GM18867 (cell line): ENCODE data around the gene MCC.

Source experiments
- ATAC-seq: cut with Tn5 transposase; IDR thresholded peaks from one replicate; pipeline ENCODE4 v1.9.1; 2021; ENCODE audit warnings: mild to moderate bottlenecking, moderate library complexity; ENCODE audit not compliant: unreplicated experiment

Gene MCC

DNA sequence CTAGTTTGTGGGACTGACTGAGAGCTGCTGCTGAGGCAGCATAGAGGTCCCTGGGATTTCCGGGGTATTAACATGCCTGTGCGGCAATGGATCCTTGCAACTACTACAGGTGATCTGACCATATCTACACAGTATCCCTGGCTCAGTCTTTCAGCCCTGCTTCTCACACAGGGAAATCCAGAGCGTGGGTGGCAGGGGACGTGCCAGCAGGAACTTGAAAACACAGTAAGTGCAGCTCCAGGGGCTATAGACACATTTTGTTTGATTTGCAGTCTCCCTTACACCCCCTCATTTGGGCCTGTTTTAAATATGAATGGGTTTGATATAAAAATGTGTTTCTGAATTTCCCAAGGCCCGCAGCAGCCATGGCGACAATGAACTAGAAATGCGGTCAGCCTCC lies 302.2 kb downstream of the MCC start:
- no peak for ATAC-seq

- no peak for ATAC-seq
Measured at GRCh38 chr5:113183694-113184093, 304.6 kb downstream of the MCC start.

GRCh38 chr5:113182658-113183344 lies 305.5 kb downstream of the MCC start:
- ATAC-seq: no peak

- ATAC-seq: no peak
Measured at GRCh38 chr5:113181853-113182490, 306.3 kb downstream of the MCC start.

- ATAC-seq: no peak
Measured at GRCh38 chr5:113181409-113181808, 306.8 kb downstream of the MCC start.

DNA sequence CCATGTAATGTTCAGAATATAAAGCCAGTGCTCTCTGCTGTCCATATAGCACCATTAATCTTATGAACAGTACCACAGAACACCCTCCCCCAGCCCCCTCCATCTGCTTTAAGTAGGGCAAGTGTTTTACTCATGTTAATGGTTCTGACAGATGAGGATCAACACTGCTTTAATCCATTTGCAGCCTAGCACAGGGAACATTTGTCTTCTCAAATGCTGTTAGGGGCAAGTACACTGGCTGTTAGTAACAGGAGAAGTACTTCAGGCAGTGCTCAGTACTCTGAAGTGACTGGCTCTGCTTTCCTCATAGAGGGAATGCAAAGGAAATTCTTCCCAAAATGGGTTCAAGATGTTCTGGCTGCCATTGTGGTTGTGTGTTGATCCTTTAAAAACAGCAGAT lies 309.1 kb downstream of the MCC start:
- no peak for ATAC-seq

GRCh38 chr5:113178073-113178779 lies 310.0 kb downstream of the MCC start:
- no peak for ATAC-seq

- no peak for ATAC-seq
Measured at GRCh38 chr5:113177225-113177624, 311.0 kb downstream of the MCC start.

DNA sequence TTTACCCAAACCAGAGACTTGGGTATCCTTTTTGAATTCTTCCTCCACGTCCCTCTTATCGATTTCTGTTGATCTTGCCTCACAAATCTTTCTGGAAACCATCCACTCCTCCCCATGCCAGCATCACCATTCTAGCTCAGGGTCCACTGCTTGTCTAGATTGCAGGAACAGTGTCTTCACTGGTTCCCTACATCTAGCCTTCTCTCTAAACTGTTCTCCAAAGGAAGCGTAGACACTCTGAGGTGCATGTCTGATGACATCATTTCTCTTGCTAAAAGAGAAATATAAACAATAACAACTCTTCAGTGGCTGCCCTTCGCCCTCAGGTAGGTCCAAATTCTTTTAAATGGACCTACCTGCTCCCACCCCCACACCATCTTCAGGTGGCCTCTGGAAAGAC lies 311.5 kb downstream of the MCC start:
- no peak for ATAC-seq

- no peak for ATAC-seq
Measured at GRCh38 chr5:113176196-113176595, 312.1 kb downstream of the MCC start.

GRCh38 chr5:113172231-113172826 lies 315.9 kb downstream of the MCC start:
- peak; percentile 95 for ATAC-seq

- no peak for ATAC-seq
Measured at GRCh38 chr5:113171520-113171919, 316.7 kb downstream of the MCC start.

- no peak for ATAC-seq
Measured at GRCh38 chr5:113170707-113171106, 317.5 kb downstream of the MCC start.

- ATAC-seq: no peak
Measured at GRCh38 chr5:113169720-113170119, 318.5 kb downstream of the MCC start.

DNA sequence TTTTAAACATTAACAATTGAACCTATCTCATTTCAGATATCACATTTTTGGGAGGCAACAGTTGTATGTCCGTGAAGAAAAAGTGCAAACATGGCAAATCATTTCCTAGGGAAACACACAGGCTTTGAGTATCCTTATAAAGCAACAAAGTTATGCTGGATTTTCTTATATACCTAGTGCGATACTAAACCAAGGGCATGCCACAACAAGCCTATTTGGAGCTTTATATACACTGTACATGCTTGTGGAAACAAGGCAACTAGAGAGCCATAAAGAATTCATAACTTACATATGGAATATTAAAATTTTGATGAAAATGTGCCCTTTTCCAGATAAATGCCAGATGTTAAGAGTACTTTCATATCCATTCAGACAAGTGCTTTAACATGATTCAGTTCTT lies 320.3 kb downstream of the MCC start:
- no peak for ATAC-seq

DNA sequence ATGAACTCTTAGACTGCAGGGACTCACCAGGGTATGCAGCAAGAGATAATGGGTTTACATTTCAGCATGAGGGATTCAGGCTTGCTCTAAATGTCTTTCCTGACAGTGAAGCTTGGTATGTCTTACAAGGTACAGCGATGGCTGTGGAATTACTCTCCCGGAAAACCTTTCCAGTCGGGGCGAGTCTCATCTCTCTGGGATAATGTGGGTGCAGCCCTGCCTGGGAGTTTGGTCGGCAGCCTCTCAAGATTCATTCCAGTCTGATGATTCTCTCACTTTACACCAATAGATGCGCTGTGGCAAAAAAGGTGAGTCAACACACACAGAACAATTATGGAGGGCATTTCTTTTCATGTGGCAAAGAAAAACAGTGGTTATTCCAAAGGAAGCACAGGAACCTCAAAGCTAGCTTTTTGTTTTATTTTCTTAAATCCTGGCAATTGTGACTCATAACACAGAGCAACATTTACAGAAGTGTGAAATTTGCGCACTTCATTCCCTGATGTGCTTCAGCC lies 321.3 kb downstream of the MCC start:
- no peak for ATAC-seq

DNA sequence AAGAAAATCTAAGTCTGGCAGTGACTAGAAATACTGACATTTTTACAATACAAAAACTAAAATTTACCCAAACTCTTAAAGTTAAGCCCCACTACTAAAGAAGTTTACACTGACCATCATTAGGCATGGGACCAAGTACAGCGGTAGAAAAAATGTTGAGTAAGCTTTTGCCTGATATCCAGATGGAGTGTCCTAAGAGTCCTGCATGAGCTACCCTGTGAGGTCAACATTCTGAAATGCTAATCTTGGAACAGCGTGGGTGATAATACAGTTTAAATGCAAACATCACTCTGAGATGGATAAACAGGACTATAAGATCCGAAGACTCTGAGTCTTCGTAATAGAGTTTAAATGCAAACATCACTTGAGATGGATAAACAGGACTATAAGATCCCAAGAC lies 322.0 kb downstream of the MCC start:
- no peak for ATAC-seq

GRCh38 chr5:113164021-113164420 lies 324.2 kb downstream of the MCC start:
- no peak for ATAC-seq

- no peak for ATAC-seq
Measured at GRCh38 chr5:113163328-113163727, 324.9 kb downstream of the MCC start.

- ATAC-seq: no peak
Measured at GRCh38 chr5:113162770-113163169, 325.5 kb downstream of the MCC start.

DNA sequence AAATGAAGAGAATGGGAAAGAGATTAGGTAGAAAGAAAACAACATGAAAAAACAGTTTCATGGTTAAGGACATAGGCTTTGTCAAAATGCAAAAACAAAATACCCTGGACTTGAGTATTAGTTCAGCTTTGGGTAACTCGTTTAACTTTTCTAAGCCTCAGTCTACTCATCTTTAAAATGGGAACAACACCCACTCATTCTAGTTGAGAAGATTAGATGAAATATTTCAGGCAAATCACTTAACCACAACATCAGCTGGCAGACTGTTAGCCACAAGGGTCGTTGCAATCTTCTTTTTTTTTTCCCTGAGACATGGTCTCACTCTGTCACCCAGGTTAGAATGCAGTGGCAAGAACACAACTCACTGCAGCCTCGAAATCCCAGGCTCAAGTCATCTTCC lies 326.0 kb downstream of the MCC start:
- ATAC-seq: no peak

DNA sequence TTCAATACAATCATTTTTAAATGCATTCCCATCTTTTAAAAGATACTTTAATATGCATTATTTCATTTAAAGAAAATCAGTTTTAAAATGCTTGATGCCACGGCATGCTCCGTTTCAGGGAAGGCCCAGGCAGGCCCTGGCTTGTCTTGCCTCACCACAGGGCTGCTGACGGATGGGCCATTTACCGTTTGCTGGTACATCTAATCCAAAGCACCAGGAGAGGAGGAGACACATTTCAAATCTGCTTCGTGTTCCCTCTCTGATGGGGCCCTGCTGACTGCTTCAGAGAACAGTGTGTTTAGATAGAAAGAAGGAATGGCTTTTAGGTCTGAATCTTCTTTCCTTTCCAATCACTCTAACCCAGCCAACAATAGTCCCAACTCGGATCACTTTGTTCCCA lies 326.4 kb downstream of the MCC start:
- no peak for ATAC-seq
